ENCODE data around the gene NUP153.

GRCh38 chr6:17691925-17692538 lies 14.7 kb downstream of the NUP153 start:
- TF ChIP-seq, protein P1, sequence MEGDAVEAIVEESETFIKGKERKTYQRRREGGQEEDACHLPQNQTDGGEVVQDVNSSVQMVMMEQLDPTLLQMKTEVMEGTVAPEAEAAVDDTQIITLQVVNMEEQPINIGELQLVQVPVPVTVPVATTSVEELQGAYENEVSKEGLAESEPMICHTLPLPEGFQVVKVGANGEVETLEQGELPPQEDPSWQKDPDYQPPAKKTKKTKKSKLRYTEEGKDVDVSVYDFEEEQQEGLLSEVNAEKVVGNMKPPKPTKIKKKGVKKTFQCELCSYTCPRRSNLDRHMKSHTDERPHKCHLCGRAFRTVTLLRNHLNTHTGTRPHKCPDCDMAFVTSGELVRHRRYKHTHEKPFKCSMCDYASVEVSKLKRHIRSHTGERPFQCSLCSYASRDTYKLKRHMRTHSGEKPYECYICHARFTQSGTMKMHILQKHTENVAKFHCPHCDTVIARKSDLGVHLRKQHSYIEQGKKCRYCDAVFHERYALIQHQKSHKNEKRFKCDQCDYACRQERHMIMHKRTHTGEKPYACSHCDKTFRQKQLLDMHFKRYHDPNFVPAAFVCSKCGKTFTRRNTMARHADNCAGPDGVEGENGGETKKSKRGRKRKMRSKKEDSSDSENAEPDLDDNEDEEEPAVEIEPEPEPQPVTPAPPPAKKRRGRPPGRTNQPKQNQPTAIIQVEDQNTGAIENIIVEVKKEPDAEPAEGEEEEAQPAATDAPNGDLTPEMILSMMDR (IDR thresholded peaks at IDR 0.05): no peak
- TF ChIP-seq EZH2phosphoT487 (IDR thresholded peaks at IDR 0.05) (no peak), EZH2 (IDR thresholded peaks at IDR 0.05) (no peak)

Data from neural progenitor cell (in vitro differentiated cells).